Panc1 (cell line): ENCODE results near the gene CD72.

ENCODE experiments used
- POLR2AphosphoS5 ChIP-seq: IDR thresholded peaks from 2 replicates; pipeline ENCODE4 v1.6.1; 2012; ENCODE audit warnings: mild to moderate bottlenecking, low read depth, low read length, moderate library complexity
- SIN3A ChIP-seq: IDR thresholded peaks from 2 replicates; pipeline ENCODE4 v1.6.1; 2012; ENCODE audit warnings: low read depth, mild to moderate bottlenecking, low read length, moderate library complexity, borderline replicate concordance; ENCODE audit not compliant: insufficient read depth
- TCF7L2 ChIP-seq: IDR thresholded peaks from 2 replicates; pipeline ENCODE4 v1.6.1; 2011; ENCODE audit warnings: mild to moderate bottlenecking, low read depth, low read length, inconsistent platforms
- TF ChIP-seq, protein P1 (sequence below): fragments of 450-650 bp; IDR thresholded peaks from 2 replicates; pipeline ENCODE4 v1.5.1; 2017; ENCODE audit warnings: mild to moderate bottlenecking
- TF ChIP-seq, protein P2 (sequence below), 2 experiments: IDR thresholded peaks; 2 replicates each; pipeline ENCODE4 v1.6.1; 2011 to 2012; ENCODE audit warnings: low read depth in 2 of 2, control low read depth in 1 of 2, low read length in 1 of 2, mild to moderate bottlenecking in 1 of 2, moderate library complexity in 1 of 2; ENCODE audit not compliant: insufficient read depth in 1 of 2

DNA sequence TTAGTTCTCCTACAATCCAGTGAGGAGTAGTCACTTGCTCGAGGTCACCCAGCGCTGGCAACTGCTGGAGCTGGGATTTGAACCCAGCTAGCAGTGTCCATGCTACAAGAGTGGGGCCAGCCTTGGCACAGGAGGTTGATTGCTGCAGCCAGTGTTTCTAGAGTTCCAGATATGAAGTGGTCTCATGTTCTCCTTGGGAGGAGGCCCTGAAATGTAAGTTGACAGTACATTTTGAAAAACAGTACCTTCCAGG lies 40.7 kb upstream of the CD72 start:
- TF ChIP-seq POLR2AphosphoS5 (no peak), SIN3A (no peak), TCF7L2 (no peak)
- TF ChIP-seq, protein P1, sequence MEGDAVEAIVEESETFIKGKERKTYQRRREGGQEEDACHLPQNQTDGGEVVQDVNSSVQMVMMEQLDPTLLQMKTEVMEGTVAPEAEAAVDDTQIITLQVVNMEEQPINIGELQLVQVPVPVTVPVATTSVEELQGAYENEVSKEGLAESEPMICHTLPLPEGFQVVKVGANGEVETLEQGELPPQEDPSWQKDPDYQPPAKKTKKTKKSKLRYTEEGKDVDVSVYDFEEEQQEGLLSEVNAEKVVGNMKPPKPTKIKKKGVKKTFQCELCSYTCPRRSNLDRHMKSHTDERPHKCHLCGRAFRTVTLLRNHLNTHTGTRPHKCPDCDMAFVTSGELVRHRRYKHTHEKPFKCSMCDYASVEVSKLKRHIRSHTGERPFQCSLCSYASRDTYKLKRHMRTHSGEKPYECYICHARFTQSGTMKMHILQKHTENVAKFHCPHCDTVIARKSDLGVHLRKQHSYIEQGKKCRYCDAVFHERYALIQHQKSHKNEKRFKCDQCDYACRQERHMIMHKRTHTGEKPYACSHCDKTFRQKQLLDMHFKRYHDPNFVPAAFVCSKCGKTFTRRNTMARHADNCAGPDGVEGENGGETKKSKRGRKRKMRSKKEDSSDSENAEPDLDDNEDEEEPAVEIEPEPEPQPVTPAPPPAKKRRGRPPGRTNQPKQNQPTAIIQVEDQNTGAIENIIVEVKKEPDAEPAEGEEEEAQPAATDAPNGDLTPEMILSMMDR: no peak
- TF ChIP-seq, protein P2, sequence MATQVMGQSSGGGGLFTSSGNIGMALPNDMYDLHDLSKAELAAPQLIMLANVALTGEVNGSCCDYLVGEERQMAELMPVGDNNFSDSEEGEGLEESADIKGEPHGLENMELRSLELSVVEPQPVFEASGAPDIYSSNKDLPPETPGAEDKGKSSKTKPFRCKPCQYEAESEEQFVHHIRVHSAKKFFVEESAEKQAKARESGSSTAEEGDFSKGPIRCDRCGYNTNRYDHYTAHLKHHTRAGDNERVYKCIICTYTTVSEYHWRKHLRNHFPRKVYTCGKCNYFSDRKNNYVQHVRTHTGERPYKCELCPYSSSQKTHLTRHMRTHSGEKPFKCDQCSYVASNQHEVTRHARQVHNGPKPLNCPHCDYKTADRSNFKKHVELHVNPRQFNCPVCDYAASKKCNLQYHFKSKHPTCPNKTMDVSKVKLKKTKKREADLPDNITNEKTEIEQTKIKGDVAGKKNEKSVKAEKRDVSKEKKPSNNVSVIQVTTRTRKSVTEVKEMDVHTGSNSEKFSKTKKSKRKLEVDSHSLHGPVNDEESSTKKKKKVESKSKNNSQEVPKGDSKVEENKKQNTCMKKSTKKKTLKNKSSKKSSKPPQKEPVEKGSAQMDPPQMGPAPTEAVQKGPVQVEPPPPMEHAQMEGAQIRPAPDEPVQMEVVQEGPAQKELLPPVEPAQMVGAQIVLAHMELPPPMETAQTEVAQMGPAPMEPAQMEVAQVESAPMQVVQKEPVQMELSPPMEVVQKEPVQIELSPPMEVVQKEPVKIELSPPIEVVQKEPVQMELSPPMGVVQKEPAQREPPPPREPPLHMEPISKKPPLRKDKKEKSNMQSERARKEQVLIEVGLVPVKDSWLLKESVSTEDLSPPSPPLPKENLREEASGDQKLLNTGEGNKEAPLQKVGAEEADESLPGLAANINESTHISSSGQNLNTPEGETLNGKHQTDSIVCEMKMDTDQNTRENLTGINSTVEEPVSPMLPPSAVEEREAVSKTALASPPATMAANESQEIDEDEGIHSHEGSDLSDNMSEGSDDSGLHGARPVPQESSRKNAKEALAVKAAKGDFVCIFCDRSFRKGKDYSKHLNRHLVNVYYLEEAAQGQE (IDR thresholded peaks at IDR 0.05; ENCODE audit: insufficient read depth in 1 of 2, low read depth in 2 of 2, low read length in 1 of 2): no peak
